K562 (cell line): Measurements from ENCODE around the gene BZW2. TPM values are rescaled to one million over a fixed set of nuclear protein-coding genes. Genes with fewer than 3 reads are reported as not detected.

ENCODE experiments used
- ARID1B ChIP-seq: fragments of 450-650 bp; IDR thresholded peaks from 2 replicates; pipeline ENCODE4 v1.6.1; 2016; ENCODE audit warnings: antibody characterized with exemption, mild to moderate bottlenecking, inconsistent platforms
- CXXC5 ChIP-seq: fragments of 250-450 bp; sonication (Bioruptor Pico); IDR thresholded peaks from 2 replicates; pipeline ENCODE4 v1.8.0; 2022; ENCODE audit warnings: inconsistent platforms, mild to moderate bottlenecking, moderate library complexity
- HDAC1 ChIP-seq, 2 experiments: fragments of 450-650 bp; IDR thresholded peaks; 2 replicates each; pipeline ENCODE4 v1.6.1; 2016 to 2017; ENCODE audit warnings: inconsistent platforms in 1 of 2, mild to moderate bottlenecking in 1 of 2, moderate library complexity in 1 of 2
- KDM2B ChIP-seq: fragments of 250-450 bp; sonication (Bioruptor Pico); IDR thresholded peaks from 2 replicates; pipeline ENCODE4 v1.8.0; 2021; ENCODE audit warnings: mild to moderate bottlenecking, moderate library complexity
- MTA1 ChIP-seq: fragments of 450-650 bp; IDR thresholded peaks from 2 replicates; pipeline ENCODE4 v1.6.1; 2017; ENCODE audit warnings: borderline replicate concordance
- NR2C2 ChIP-seq, 2 experiments: fragments of 200-800 bp in 1 of 2; sonication (Bioruptor generic) in 1 of 2; sonication (generic) in 1 of 2; formaldehyde crosslinking in 1 of 2; IDR thresholded peaks; 2 replicates each; pipeline versions ENCODE4 v1.6.1 to v1.8.0; 2016 to 2022; ENCODE audit warnings: mild to moderate bottlenecking in 1 of 2, missing compliant biosample characterization in 1 of 2, missing genetic modification characterization in 1 of 2, missing genetic modification reagents in 1 of 2
- RBFOX2 ChIP-seq: fragments of 200-400 bp; formaldehyde crosslinking; IDR thresholded peaks from 2 replicates; pipeline ENCODE4 v1.6.1; 2017; ENCODE audit warnings: low read depth, mild to moderate bottlenecking, low read length, moderate library complexity
- RBM17 ChIP-seq: fragments of 200-400 bp; formaldehyde crosslinking; IDR thresholded peaks from 2 replicates; pipeline ENCODE4 v1.6.1; 2017; ENCODE audit warnings: low read depth, mild to moderate bottlenecking, low read length, borderline replicate concordance
- RNF2 ChIP-seq: sonication (generic); IDR thresholded peaks from 2 replicates; pipeline ENCODE4 v1.6.1; 2016
- SAP30 ChIP-seq: fragments of 200-600 bp; sonication (generic); IDR thresholded peaks from 2 replicates; pipeline ENCODE4 v1.6.1; 2012; ENCODE audit warnings: borderline replicate concordance, low read depth, mild to moderate bottlenecking, moderate library complexity, low read length, control low read depth, inconsistent platforms; ENCODE audit not compliant: insufficient read depth, poor library complexity, severe bottlenecking
- SIN3A ChIP-seq, 2 experiments: fragments of 150-350 bp in 1 of 2; IDR thresholded peaks; 2 replicates each; pipeline ENCODE4 v1.6.1; 2011 to 2016; ENCODE audit warnings: borderline replicate concordance in 2 of 2, low read depth in 2 of 2, low read length in 2 of 2, mild to moderate bottlenecking in 2 of 2, moderate library complexity in 2 of 2; ENCODE audit not compliant: control insufficient read depth in 1 of 2
- SMARCC2 ChIP-seq: fragments of 450-650 bp; IDR thresholded peaks from 2 replicates; pipeline ENCODE4 v1.6.1; 2017; ENCODE audit warnings: antibody characterized with exemption, moderate library complexity, mild to moderate bottlenecking, low read depth
- SREBF1 ChIP-seq: fragments of 150-350 bp; IDR thresholded peaks from 2 replicates; pipeline ENCODE4 v1.6.1; 2014; ENCODE audit warnings: antibody characterized with exemption, low read depth, low read length, borderline replicate concordance
- TRIM28 ChIP-seq: fragments of 450-650 bp; IDR thresholded peaks from 2 replicates; pipeline ENCODE4 v1.6.1; 2017
- ZKSCAN1 ChIP-seq: fragments of 150-350 bp; IDR thresholded peaks from 2 replicates; pipeline ENCODE4 v1.6.1; 2016; ENCODE audit warnings: low read depth, low read length
- ZNF282 ChIP-seq: sonication (generic); formaldehyde crosslinking; IDR thresholded peaks from 2 replicates; pipeline ENCODE4 v1.8.1; 2023; ENCODE audit warnings: missing genetic modification reagents
- polyA plus RNA-seq, 8 experiments: library from polyadenylated mRNA; depleted of rRNA in 4 of 8; stranded (reverse) in 5 of 8; unstranded in 3 of 8; fragments of >200 nt; fragmentation: Nextera tagmentation in 2 of 8; fragmentation: Illumina TruSeq in 1 of 8; extraction: Ambion mirVana in 2 of 8; extraction: Trizol in 1 of 8; gene quantifications; 2 replicates each; pipeline versions ENCODE4 v1.2.1 to v1.2.3, GENCODE V29; 2011 to 2014; ENCODE audit warnings: inconsistent platforms in 1 of 8, missing spikeins in 1 of 8
- total RNA-seq, 7 experiments: library from RNA; depleted of rRNA in 6 of 7; stranded (reverse); fragments of >200 nt in 6 of 7; fragmentation: Illumina TruSeq in 2 of 7; extraction: Trizol in 2 of 7; gene quantifications; 2 replicates each; pipeline versions ENCODE4 v1.2.1 to v1.2.3, GENCODE V29; 2011 to 2021; ENCODE audit warnings: low replicate concordance in 1 of 7
- TF ChIP-seq, protein P1 (sequence below): sonication (generic); formaldehyde crosslinking; IDR thresholded peaks from 2 replicates; pipeline ENCODE4 v1.8.0; 2022; ENCODE audit warnings: missing genetic modification reagents, mild to moderate bottlenecking, moderate library complexity, borderline replicate concordance
- TF ChIP-seq, protein P2 (sequence below): fragments of 250-450 bp; sonication (Bioruptor Pico); IDR thresholded peaks from 2 replicates; pipeline ENCODE4 v1.8.0; 2021; ENCODE audit warnings: moderate library complexity, mild to moderate bottlenecking, inconsistent platforms

Gene BZW2
- total and polyA plus RNA-seq, 9 of the 15 experiments (the other 6 are each of a cell fraction or from before 2014, with no cell fraction given), result 140 to 316 (median 173) TPM

DNA sequence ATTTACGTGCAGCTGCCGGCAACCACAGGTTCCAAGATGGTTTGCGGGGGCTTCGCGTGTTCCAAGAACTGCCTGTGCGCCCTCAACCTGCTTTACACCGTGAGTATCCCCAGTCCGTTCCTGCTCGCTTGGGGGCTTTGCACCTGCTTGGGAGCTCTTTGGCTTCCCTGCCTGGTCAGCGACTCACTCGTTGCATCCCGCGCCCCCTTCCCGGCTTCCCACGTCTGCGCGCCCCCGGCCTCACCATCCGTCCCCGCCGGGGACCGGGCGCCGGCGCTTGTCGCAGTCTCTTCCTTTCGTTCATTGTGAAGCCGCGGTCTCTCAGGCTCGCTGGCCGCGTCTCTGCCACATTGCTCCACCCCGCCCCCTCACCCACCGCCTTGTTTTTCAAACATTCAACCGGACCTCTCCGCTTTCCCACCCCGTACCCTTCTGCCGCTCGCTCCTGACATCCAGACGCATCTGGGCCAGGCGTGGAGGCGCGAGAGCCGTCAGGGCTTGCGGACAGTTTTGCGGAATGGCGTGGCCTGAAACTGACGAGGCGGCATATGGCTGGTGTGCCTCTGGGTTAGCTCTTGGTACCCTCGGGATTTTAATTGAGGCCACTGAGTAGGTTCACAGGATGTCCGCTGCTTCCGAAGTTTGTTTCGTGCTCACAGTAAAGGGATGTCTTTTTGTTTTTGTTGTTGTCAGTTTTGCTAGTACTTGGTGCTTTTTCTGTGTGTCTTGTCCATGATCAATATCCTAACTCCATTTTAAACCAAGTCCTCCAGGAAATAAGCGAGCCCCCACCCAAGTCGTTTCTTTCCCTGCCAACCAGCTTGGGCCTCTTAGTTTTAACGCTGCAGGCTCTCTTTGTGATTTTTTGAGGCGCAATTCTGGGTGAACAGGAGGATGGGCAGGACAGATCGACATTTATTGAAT is 108.2 kb downstream of the BZW2 start (continued):
- peak; percentile 0 to 61; a peak in 1 of 4 replicates for TF ChIP-seq SIN3A (IDR thresholded peaks at IDR 0.05; ENCODE audit: borderline replicate concordance in 2 of 2, control insufficient read depth in 1 of 2, low read depth in 2 of 2, low read length in 2 of 2)
- no peak for TF ChIP-seq ZNF282 (CRISPR knock-in tag)
- 0 out of 2 replicates have a peak, but pooled peaks have one; percentile 14 for TF ChIP-seq NR2C2 (CRISPR knock-in tag; IDR thresholded peaks at IDR 0.05)
- peak; percentile 22; the same call in 1 of the 2 replicates for TF ChIP-seq NR2C2 (tag; IDR thresholded peaks at IDR 0.05)
- no peak for TF ChIP-seq RBM17
- TF ChIP-seq, protein P1, sequence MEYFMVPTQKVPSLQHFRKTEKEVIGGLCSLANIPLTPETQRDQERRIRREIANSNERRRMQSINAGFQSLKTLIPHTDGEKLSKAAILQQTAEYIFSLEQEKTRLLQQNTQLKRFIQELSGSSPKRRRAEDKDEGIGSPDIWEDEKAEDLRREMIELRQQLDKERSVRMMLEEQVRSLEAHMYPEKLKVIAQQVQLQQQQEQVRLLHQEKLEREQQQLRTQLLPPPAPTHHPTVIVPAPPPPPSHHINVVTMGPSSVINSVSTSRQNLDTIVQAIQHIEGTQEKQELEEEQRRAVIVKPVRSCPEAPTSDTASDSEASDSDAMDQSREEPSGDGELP (CRISPR knock-in tag), result peak; percentile 54; the same call in 1 of the 2 replicates
- TF ChIP-seq KDM2B (CRISPR knock-in tag), result no peak
- peak in 1 of 2 experiments; percentile 75; a peak in 2 of 4 replicates for TF ChIP-seq HDAC1 (IDR thresholded peaks at IDR 0.05)
- TF ChIP-seq SAP30, result peak; percentile 43
- 0 out of 2 replicates have a peak, but pooled peaks have one; percentile 14 for TF ChIP-seq MTA1
- 0 out of 2 replicates have a peak, but pooled peaks have one; percentile 15 for TF ChIP-seq ZKSCAN1
- peak; percentile 31; the same call in 1 of the 2 replicates for TF ChIP-seq RNF2
- TF ChIP-seq, protein P2, sequence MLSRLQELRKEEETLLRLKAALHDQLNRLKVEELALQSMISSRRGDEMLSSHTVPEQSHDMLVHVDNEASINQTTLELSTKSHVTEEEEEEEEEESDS (CRISPR knock-in tag), result no peak
- peak; percentile 33; the same call in 1 of the 2 replicates for TF ChIP-seq SMARCC2
- no peak for TF ChIP-seq TRIM28
- TF ChIP-seq ARID1B, result 0 out of 2 replicates have a peak, but pooled peaks have one; percentile 18
- peak; percentile 74 for TF ChIP-seq RBFOX2
- peak; percentile 26 for TF ChIP-seq CXXC5 (CRISPR knock-in tag)
- no peak for TF ChIP-seq SREBF1
